B cell (primary cell): ENCODE results near the gene NMB.
"Not testable (repeated sequence)": the region's sequence is repeated elsewhere in the genome, so short reads cannot be mapped to it uniquely, and the experiment has no call there.

Experiments
- CTCF ChIP-seq: fragments of 200-600 bp; IDR thresholded peaks from one replicate; pipeline ENCODE4 v1.8.0; 2022; ENCODE audit warnings: antibody characterized with exemption, mild to moderate bottlenecking
- EZH2 ChIP-seq: IDR thresholded peaks from 2 replicates; pipeline ENCODE4 v1.6.1; 2012; ENCODE audit warnings: borderline replicate concordance, low read depth, mild to moderate bottlenecking, moderate library complexity, low read length; ENCODE audit not compliant: insufficient read depth, poor library complexity, severe bottlenecking

- not testable (repeated sequence) for TF ChIP-seq CTCF, EZH2
These were observed 15.4 kb downstream of the NMB start for GRCh38 chr15:84642640-84643039.
